CD4-positive, CD25-positive, alpha-beta regulatory T cell (primary cell): ENCODE results near the gene CBLN3. TPM values are rescaled to one million over a fixed set of nuclear protein-coding genes. Genes with fewer than 3 reads are reported as not detected.
A peak's percentile ranks its signal among the peaks of the same experiment; 100 is the strongest.

Experiments
- ATAC-seq, 2 donors: fragments of 150-1000 bp; cut with Tn5 transposase; one replicate each; pipeline ENCODE4 v1.10.0; 2021; ENCODE audit warnings: low read depth in 2 of 2, moderate number of reproducible peaks in 2 of 2, moderate library complexity in 1 of 2
- DNase-seq, 3 donors: peaks; one replicate each; pipeline versions ENCODE4 v3.0.0 to v3.0.0-alpha.2; 2012 to 2022; ENCODE audit warnings: mixed read lengths in 1 of 3
- H3K27ac ChIP-seq: one replicate; pipeline ENCODE4 v1.7.0; 2013; ENCODE audit warnings: mild to moderate bottlenecking, low read length; ENCODE audit not compliant: insufficient read depth, poor library complexity, severe bottlenecking
- H3K27me3 ChIP-seq: one replicate; pipeline ENCODE4 v1.7.0; 2013; ENCODE audit warnings: low read length; ENCODE audit not compliant: control insufficient read depth, insufficient read depth
- H3K36me3 ChIP-seq: one replicate; pipeline ENCODE4 v1.7.0; 2013; ENCODE audit warnings: mild to moderate bottlenecking, low read length, moderate library complexity; ENCODE audit not compliant: control insufficient read depth, insufficient read depth
- H3K4me1 ChIP-seq: 2 replicates; pipeline ENCODE4 v1.7.0; 2013; ENCODE audit warnings: mild to moderate bottlenecking, low read length; ENCODE audit not compliant: insufficient read depth, control insufficient read depth, poor library complexity, severe bottlenecking
- H3K4me3 ChIP-seq: one replicate; pipeline ENCODE4 v1.7.0; 2013; ENCODE audit warnings: low read depth, mild to moderate bottlenecking, low read length, moderate library complexity
- H3K9me3 ChIP-seq, 2 experiments: 1 replicate in 1 of 2; 2 replicates in 1 of 2; pipeline ENCODE4 v1.7.0; 2013; ENCODE audit warnings: low read length in 2 of 2, mild to moderate bottlenecking in 1 of 2, moderate library complexity in 1 of 2; ENCODE audit not compliant: control insufficient read depth in 2 of 2
- H3K27ac Mint-ChIP-seq, 3 donors: one replicate each; pipeline ENCODE4 v1.8.0; 2020 to 2022; ENCODE audit warnings: mild to moderate bottlenecking in 3 of 3, mixed read lengths in 3 of 3, moderate library complexity in 2 of 3
- H3K27me3 Mint-ChIP-seq: one replicate; pipeline ENCODE4 v1.8.0; 2022; ENCODE audit warnings: mild to moderate bottlenecking, mixed read lengths
- H3K36me3 Mint-ChIP-seq: one replicate; pipeline ENCODE4 v1.8.0; 2020; ENCODE audit warnings: mixed read lengths
- H3K4me1 Mint-ChIP-seq, 4 donors: one replicate each; pipeline ENCODE4 v1.8.0; 2020 to 2022; ENCODE audit warnings: mixed read lengths in 4 of 4, mild to moderate bottlenecking in 1 of 4
- H3K4me3 Mint-ChIP-seq, 4 donors: one replicate each; pipeline ENCODE4 v1.8.0; 2020 to 2022; ENCODE audit warnings: mild to moderate bottlenecking in 4 of 4, mixed read lengths in 4 of 4, moderate library complexity in 3 of 4
- H3K9me3 Mint-ChIP-seq, 7 donors: one replicate each; pipeline ENCODE4 v1.8.0; 2020 to 2022; ENCODE audit warnings: mixed read lengths in 7 of 7, mild to moderate bottlenecking in 3 of 7, moderate library complexity in 2 of 7
- polyA plus RNA-seq, 4 donors: library from polyadenylated mRNA; unstranded; fragments of 300-500 nt; fragmentation: Illumina TruSeq; gene quantifications; one replicate each; pipeline ENCODE4 v1.2.3, GENCODE V29; 2021
- total RNA-seq: library from RNA; stranded (reverse); gene quantifications from one replicate; pipeline ENCODE4 v1.2.3, GENCODE V29; 2022

CBLN3 gene
- total and polyA plus RNA-seq, 5 donors from 2014 or later = 0.10 to 3.2 (median 0.11) TPM

DNA sequence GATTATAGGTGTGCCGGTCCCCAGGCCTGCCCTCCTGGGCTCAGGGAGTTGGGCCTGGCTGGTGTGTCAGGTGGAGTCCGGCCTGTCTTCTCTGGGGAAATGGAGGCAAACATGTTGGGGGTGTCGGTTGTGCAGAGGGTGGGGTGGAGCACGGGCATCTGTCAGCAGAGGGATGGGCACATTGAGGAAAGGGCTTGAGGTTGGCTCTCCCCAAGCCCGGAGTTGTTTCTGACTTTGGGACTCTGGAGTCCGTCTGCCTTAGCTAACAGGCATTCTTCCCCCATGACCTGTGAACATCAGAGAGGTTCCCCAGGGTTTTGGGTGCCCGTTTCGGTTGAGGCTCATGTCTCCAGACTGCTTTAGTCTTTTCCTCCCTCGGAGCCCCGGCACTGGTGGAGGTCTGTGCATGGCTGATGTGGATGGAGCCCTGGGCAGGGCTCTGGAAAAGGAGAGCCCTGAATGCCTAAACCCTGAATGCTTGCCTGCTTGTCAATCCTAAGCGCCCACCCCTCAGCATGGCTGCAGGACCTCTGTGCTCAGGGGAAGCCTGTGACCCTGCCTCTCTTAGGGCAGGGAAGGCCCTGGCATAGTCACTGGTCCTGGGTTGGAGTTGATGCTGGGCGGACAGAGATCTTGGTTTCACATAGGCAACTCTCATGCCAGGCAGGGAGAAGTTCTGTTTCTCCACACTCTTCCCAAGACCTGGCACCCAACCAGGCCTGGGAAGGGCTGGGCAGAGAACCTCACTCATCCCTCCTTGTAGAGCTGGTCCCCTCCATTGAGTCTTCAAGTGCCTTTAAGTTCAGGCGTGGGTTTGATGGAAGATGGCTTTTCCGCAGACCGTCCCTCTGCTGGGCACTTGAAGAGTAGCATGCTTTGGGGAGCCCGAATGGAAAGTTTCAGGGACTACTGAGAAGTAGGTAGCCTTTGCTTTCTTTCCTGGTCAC is 17.8 kb downstream of the CBLN3 start:
- DNase-seq (peak in 1 of 3 donors; percentile 62), ATAC-seq (peak; percentile 38 to 45)
- no peaks in the 10 kb centered on the region for H3K36me3 ChIP-seq
- Mint-ChIP-seq H3K27me3 (peaks cover 19% of the 10 kb centered on the region), H3K27ac (no peak overlapping the region), H3K4me1 (no peaks in the 10 kb centered on the region), H3K36me3 (no peaks in the 10 kb centered on the region), H3K4me3 (no peak overlapping the region), H3K9me3 (peaks cover 0 to 2% (median 0%) of the 10 kb centered on the region in 7 donors)
- H3K27ac ChIP-seq = no peak overlapping the region
- H3K9me3 ChIP-seq = no peaks in the 10 kb centered on the region
- no peaks in the 10 kb centered on the region for H3K27me3 ChIP-seq
- no peak overlapping the region for H3K4me3 ChIP-seq
- no peaks in the 10 kb centered on the region for H3K4me1 ChIP-seq

DNA sequence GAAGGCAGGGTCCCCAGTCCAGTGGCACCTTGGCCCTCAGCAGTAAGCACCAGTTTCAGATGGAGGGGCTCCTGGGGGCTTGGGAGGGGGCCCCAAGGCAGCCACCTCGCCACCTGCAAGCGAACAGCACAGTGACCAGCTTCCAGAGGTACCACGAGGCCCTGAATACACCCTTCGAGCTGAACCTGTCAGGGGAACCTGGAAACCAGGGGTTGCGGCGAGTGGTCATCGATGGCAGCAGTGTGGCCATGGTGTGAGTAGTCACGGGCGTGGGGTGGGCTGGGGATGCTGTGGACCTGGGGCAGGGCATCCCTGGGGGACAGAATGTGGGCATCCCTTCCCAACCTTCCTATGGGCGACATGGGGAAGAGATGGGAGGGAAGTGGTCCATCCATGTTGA is 19.5 kb downstream of the CBLN3 start:
- H3K4me1 ChIP-seq = no peaks in the 10 kb centered on the region
- H3K9me3 ChIP-seq = no peaks in the 10 kb centered on the region
- H3K27me3 ChIP-seq = peaks cover 4% of the 10 kb centered on the region
- Mint-ChIP-seq H3K36me3 (no peaks in the 10 kb centered on the region), H3K4me3 (no peak overlapping the region), H3K27me3 (peaks cover 17% of the 10 kb centered on the region), H3K4me1 (peaks cover 0 to 2% (median 0%) of the 10 kb centered on the region in 4 donors), H3K9me3 (no peaks in the 10 kb centered on the region), H3K27ac (no peak overlapping the region)
- H3K36me3 ChIP-seq = no peaks in the 10 kb centered on the region
- no peak overlapping the region for H3K27ac ChIP-seq
- no peak for DNase-seq
- no peak overlapping the region for H3K4me3 ChIP-seq
- ATAC-seq = no peak

DNA sequence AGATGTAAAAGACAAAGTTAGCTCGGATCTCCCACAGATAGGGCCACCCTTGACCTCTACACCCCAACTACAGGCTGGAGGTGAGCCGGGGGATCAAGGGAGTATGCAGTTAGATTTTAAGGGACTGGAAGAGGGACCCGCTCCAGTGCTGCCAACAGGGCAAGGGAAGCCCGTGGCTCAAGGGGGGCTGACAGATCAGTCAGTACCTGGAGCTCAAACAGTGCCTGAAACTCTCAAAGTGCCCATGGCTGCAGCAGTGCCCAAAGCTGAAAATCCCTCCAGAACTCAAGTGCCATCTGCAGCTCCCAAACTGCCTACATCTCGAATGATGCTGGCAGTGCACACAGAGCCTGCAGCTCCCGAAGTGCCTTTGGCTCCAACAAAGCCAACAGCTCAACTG is 20.3 kb downstream of the CBLN3 start:
- Histone ChIP-seq H3K4me3 (no peak overlapping the region), H3K9me3 (no peaks in the 10 kb centered on the region), H3K27ac (no peak overlapping the region), H3K4me1 (no peaks in the 10 kb centered on the region), H3K36me3 (no peaks in the 10 kb centered on the region), H3K27me3 (peaks cover 4% of the 10 kb centered on the region)
- Mint-ChIP-seq H3K4me3 (no peak overlapping the region), H3K27me3 (peaks cover 19% of the 10 kb centered on the region), H3K27ac (no peak overlapping the region), H3K4me1 (peaks cover 0 to 2% (median 0%) of the 10 kb centered on the region in 4 donors), H3K36me3 (no peaks in the 10 kb centered on the region), H3K9me3 (peaks cover 0 to 2% (median 0%) of the 10 kb centered on the region in 7 donors)
- no peak for ATAC-seq
- no peak for DNase-seq

DNA sequence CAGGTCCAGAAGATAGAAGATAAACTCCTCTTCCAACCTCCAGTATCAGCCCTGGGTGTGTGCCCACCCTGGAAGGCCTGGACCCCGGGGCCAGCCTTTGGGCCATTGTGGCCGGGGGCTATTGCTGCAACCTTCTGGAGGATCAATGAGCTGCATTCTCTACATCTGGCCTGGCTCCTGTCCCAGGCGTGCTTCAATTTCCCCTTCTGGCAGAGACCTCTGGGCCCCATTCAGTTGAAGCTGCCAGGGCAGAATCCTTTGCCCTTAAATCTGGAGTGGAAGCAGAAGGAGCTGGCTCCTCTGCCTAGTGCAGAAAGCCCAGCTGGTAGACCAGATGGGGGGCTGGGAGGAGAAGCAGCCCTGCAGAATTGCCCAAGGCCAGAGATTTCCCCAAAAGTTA is 20.7 kb downstream of the CBLN3 start:
- DNase-seq = no peak
- Mint-ChIP-seq H3K36me3 (no peaks in the 10 kb centered on the region), H3K27ac (no peak overlapping the region), H3K27me3 (peaks cover 20% of the 10 kb centered on the region), H3K4me1 (peaks cover 0 to 2% (median 0%) of the 10 kb centered on the region in 4 donors), H3K4me3 (no peak overlapping the region), H3K9me3 (peaks cover 0 to 2% (median 0%) of the 10 kb centered on the region in 7 donors)
- no peak overlapping the region for H3K27ac ChIP-seq
- H3K4me3 ChIP-seq = no peak overlapping the region
- H3K36me3 ChIP-seq = no peaks in the 10 kb centered on the region
- ATAC-seq = no peak
- H3K27me3 ChIP-seq = peaks cover 5% of the 10 kb centered on the region
- no peaks in the 10 kb centered on the region for H3K4me1 ChIP-seq
- no peaks in the 10 kb centered on the region for H3K9me3 ChIP-seq

DNA sequence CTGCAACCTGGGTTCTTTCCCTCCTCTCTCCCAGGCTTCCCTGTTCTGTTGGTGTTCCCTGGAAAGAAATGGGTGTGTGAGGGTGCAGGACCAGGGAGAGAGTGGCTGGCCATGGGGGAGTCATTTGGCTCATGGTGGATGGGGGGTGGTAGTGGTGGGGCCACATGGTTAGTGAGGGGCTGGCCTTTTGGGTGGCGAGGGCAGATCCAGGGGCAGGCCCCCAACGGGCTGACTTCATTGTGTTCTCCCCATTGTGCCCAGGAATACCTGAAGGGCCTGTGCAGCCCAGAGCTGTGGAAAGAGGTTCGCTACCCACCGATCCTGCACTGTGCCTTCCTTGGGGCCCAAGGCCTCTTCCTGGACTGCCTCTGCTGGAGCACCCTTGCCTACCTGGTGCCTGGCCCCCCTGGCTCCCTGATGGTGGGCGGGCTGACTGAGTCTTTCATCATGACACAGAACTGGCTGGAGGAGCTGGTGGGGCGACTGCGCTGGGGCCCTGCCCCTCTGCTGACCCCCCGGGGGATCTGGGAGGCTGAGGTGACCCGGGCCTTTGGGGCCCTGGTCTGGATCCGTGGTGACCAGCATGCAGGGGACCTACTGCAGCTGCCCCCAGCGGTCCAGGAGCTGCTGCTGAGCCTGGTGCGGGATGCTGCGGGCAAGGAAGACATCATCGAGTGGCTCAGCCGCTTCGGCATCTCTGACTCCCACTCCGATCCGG is 21.7 kb downstream of the CBLN3 start:
- peaks cover 0 to 2% (median 0%) of the 10 kb centered on the region in 4 donors for H3K4me1 Mint-ChIP-seq
- H3K27me3 Mint-ChIP-seq = peaks cover 29% of the 10 kb centered on the region
- ATAC-seq = no peak
- H3K27ac Mint-ChIP-seq = no peak overlapping the region
- H3K9me3 ChIP-seq = no peaks in the 10 kb centered on the region
- H3K36me3 Mint-ChIP-seq = no peaks in the 10 kb centered on the region
- no peaks in the 10 kb centered on the region for H3K36me3 ChIP-seq
- H3K4me3 ChIP-seq = no peak overlapping the region
- H3K27me3 ChIP-seq = peaks cover 6% of the 10 kb centered on the region
- no peak for DNase-seq
- no peak overlapping the region for H3K4me3 Mint-ChIP-seq
- H3K4me1 ChIP-seq = no peaks in the 10 kb centered on the region
- no peak overlapping the region for H3K27ac ChIP-seq
- peaks cover 0 to 2% (median 0%) of the 10 kb centered on the region in 7 donors for H3K9me3 Mint-ChIP-seq

DNA sequence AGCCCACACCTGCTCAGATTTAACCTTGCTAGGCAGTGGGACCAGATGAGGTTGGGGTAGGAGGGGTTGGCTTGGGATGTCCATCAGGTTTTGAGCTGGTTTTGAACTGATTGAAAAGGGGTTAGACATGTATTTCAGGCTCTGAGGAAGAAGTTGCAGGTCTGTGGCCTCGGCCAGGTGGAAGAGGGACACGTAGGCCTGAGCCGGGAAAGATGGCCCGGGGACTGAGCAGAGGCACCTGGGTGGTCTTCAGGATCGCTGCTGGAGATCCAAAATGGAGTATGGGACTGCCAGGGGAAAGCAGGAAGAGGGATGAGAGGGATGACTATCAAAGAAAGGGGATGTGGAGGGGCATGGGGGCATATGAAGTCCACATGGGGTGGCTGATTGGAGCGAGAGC is 23.1 kb downstream of the CBLN3 start:
- Mint-ChIP-seq H3K36me3 (no peaks in the 10 kb centered on the region), H3K4me3 (no peak overlapping the region), H3K4me1 (peaks cover 0 to 2% (median 0%) of the 10 kb centered on the region in 4 donors), H3K27ac (no peak overlapping the region), H3K27me3 (peaks cover 33% of the 10 kb centered on the region), H3K9me3 (peaks cover 0 to 2% (median 0%) of the 10 kb centered on the region in 7 donors)
- no peak for DNase-seq
- H3K27ac ChIP-seq = no peak overlapping the region
- H3K36me3 ChIP-seq = no peaks in the 10 kb centered on the region
- peaks cover 6% of the 10 kb centered on the region for H3K27me3 ChIP-seq
- ATAC-seq = no peak
- no peak overlapping the region for H3K4me3 ChIP-seq
- H3K9me3 ChIP-seq = no peaks in the 10 kb centered on the region
- H3K4me1 ChIP-seq = no peaks in the 10 kb centered on the region

DNA sequence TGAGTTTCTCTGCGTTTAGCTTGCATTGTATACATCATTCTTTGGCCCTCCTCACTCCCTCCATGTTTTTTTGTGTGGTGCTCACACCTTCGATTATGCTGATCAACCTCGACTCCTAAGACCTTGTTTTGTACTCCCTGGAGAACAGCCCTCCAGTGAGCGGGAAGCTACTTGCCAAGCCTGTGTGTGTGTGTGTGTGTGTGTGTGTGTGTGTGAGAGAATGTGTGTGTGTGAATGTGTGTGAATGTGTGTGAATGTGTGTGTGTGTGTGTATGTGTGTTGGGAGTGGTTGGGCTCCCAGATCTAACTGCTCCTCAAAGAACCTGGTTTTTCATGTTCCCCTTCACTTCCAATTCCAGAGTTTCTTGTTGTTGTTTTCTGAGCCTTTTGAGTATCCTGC is 24.7 kb downstream of the CBLN3 start:
- Mint-ChIP-seq H3K36me3 (no peaks in the 10 kb centered on the region), H3K9me3 (peaks cover 0 to 2% (median 0%) of the 10 kb centered on the region in 7 donors), H3K4me3 (no peak overlapping the region), H3K27me3 (peaks cover 43% of the 10 kb centered on the region), H3K27ac (no peak overlapping the region), H3K4me1 (peaks cover 0 to 5% (median under 1%) of the 10 kb centered on the region in 4 donors)
- no peak overlapping the region for H3K27ac ChIP-seq
- peaks cover 6% of the 10 kb centered on the region for H3K27me3 ChIP-seq
- DNase-seq = no peak
- no peak overlapping the region for H3K4me3 ChIP-seq
- H3K4me1 ChIP-seq = no peaks in the 10 kb centered on the region
- ATAC-seq = no peak
- no peaks in the 10 kb centered on the region for H3K36me3 ChIP-seq
- no peaks in the 10 kb centered on the region for H3K9me3 ChIP-seq
